K562 (cell line): ENCODE data around the gene TFAP2E. TPM values are rescaled to one million over a fixed set of nuclear protein-coding genes. Genes with fewer than 3 reads are reported as not detected.

Experiments
- C11orf30 ChIP-seq: fragments of 450-650 bp; IDR thresholded peaks from 2 replicates; pipeline ENCODE4 v1.6.1; 2016; ENCODE audit warnings: low read depth, mild to moderate bottlenecking
- CREM ChIP-seq: IDR thresholded peaks from 2 replicates; pipeline ENCODE4 v1.6.1; 2014; ENCODE audit warnings: antibody characterized with exemption, low read depth
- KHSRP ChIP-seq: fragments of 450-650 bp; IDR thresholded peaks from 2 replicates; pipeline ENCODE4 v1.6.1; 2017
- LEF1 ChIP-seq: fragments of 450-650 bp; IDR thresholded peaks from 2 replicates; pipeline ENCODE4 v1.6.1; 2016; ENCODE audit warnings: mild to moderate bottlenecking
- MTA2 ChIP-seq: fragments of 450-650 bp; IDR thresholded peaks from 2 replicates; pipeline ENCODE4 v1.6.1; 2016; ENCODE audit warnings: low read depth
- MTA3 ChIP-seq: fragments of 450-650 bp; formaldehyde crosslinking; IDR thresholded peaks from 2 replicates; pipeline ENCODE4 v1.6.1; 2017; ENCODE audit warnings: mild to moderate bottlenecking, borderline replicate concordance
- NR1H2 ChIP-seq: sonication (generic); formaldehyde crosslinking; IDR thresholded peaks from 2 replicates; pipeline ENCODE4 v1.4.0; 2020; ENCODE audit warnings: mild to moderate bottlenecking, missing genetic modification reagents
- PCBP1 ChIP-seq: fragments of 200-400 bp; formaldehyde crosslinking; IDR thresholded peaks from 2 replicates; pipeline ENCODE4 v1.6.1; 2018; ENCODE audit warnings: mild to moderate bottlenecking, low read depth, low read length; ENCODE audit not compliant: poor library complexity, severe bottlenecking
- PTBP1 ChIP-seq: fragments of 200-400 bp; formaldehyde crosslinking; IDR thresholded peaks from 2 replicates; pipeline ENCODE4 v1.6.1; 2017; ENCODE audit warnings: low read depth, low read length
- RHOXF2B ChIP-seq: fragments of 250-450 bp; sonication (Bioruptor Pico); conservative IDR thresholded peaks from 2 replicates; pipeline ENCODE4 v1.5.1; 2021
- SMARCA5 ChIP-seq: fragments of 450-650 bp; IDR thresholded peaks from 2 replicates; pipeline ENCODE4 v1.6.1; 2016
- TBP ChIP-seq: optimal IDR thresholded peaks from 2 replicates; pipeline ENCODE3; 2011; ENCODE audit warnings: low read depth, low read length, improper control_type of control experiment
- TOE1 ChIP-seq, 2 experiments: fragments of 450-650 bp in 1 of 2; sonication (generic) in 1 of 2; formaldehyde crosslinking in 1 of 2; IDR thresholded peaks; 2 replicates each; pipeline versions ENCODE4 v1.7.1 to v1.8.0; 2016 to 2022; ENCODE audit warnings: borderline replicate concordance in 2 of 2, mild to moderate bottlenecking in 2 of 2, antibody characterized with exemption in 1 of 2, inconsistent platforms in 1 of 2, low read depth in 1 of 2, missing genetic modification reagents in 1 of 2, moderate library complexity in 1 of 2
- ZNF449 ChIP-seq: fragments of 250-450 bp; sonication (Bioruptor Pico); IDR thresholded peaks from 2 replicates; pipeline ENCODE4 v1.8.0; 2022; ENCODE audit warnings: moderate library complexity, mild to moderate bottlenecking, inconsistent platforms
- ZNF512 ChIP-seq: IDR thresholded peaks from 2 replicates; pipeline ENCODE4 v1.6.1; 2016; ENCODE audit warnings: missing genetic modification characterization, missing compliant biosample characterization
- ZNF609 ChIP-seq: sonication (generic); formaldehyde crosslinking; IDR thresholded peaks from 2 replicates; pipeline ENCODE4 v1.8.1; 2023; ENCODE audit warnings: missing genetic modification reagents, mild to moderate bottlenecking, borderline replicate concordance
- polyA plus RNA-seq, 8 experiments: library from polyadenylated mRNA; depleted of rRNA in 4 of 8; stranded (reverse) in 5 of 8; unstranded in 3 of 8; fragments of >200 nt; fragmentation: Nextera tagmentation in 2 of 8; fragmentation: Illumina TruSeq in 1 of 8; extraction: Ambion mirVana in 2 of 8; extraction: Trizol in 1 of 8; gene quantifications; 2 replicates each; pipeline versions ENCODE4 v1.2.1 to v1.2.3, GENCODE V29; 2011 to 2014; ENCODE audit warnings: inconsistent platforms in 1 of 8, missing spikeins in 1 of 8
- total RNA-seq, 7 experiments: library from RNA; depleted of rRNA in 6 of 7; stranded (reverse); fragments of >200 nt in 6 of 7; fragmentation: Illumina TruSeq in 2 of 7; extraction: Trizol in 2 of 7; gene quantifications; 2 replicates each; pipeline versions ENCODE4 v1.2.1 to v1.2.3, GENCODE V29; 2011 to 2021; ENCODE audit warnings: low replicate concordance in 1 of 7

The TFAP2E gene
- total and polyA plus RNA-seq, 9 of the 15 experiments (the other 6 are each of a cell fraction or from before 2014, with no cell fraction given) = 0.03 to 0.11 (median 0.07) TPM; not detected in 4

DNA sequence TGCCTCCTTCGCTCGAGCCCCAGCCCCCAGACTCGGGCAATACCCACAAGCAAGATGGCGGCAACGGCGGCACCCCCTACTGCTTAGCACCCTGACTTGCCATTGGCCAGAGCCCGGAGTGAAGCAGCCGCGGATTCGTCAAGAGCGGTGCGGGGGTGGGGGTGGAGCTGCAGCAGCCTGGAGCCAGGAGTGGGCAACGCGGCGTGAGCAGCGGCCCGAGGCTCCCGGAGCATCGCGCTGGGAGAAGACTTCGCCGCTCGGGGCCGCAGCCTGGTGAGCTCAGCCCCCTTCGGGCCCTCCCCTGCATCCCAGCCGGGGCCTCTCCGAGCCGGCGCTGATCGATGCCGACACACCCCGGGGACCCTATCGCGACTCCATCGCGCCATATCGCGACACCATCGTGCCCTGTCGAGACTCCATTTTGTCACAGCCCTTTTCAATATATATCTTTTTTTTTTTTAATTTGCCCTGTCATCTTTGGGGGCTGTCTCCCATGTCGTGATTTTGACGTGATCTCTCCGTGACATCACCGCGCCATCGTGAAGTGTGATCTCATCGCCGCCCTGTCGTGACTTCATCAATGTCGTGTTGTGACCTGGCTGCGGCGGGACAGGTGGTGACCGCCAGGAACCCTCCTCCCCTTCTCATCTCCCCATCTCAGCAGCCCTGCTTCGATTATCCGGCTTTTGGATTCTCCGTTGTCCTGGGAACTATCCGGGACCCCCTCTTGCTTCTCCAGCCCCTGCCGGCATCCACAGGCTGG is 15.3 kb upstream of the TFAP2E start, which contains the start of gene NCDN (continued):
- TF ChIP-seq ZNF609 (peak; percentile 74; the same call in 1 of the 2 replicates), KHSRP (peak; percentile 47; the same call in 1 of the 2 replicates), TBP (peak; percentile 76), RHOXF2B (CRISPR knock-in tag) (0 out of 2 replicates have a peak, but pooled peaks have one; percentile 32), PCBP1 (peak; percentile 35), LEF1 (peak; percentile 54), TOE1 (IDR thresholded peaks at IDR 0.05; ENCODE audit: borderline replicate concordance) (peak; percentile 1), TOE1 (CRISPR knock-in tag; IDR thresholded peaks at IDR 0.05; ENCODE audit: borderline replicate concordance, low read depth) (no peak), SMARCA5 (peak; percentile 90), ZNF512 (tag) (no peak), MTA3 (0 out of 2 replicates have a peak, but pooled peaks have one; percentile 33), MTA2 (peak; percentile 54), C11orf30 (peak; percentile 91), PTBP1 (0 out of 2 replicates have a peak, but pooled peaks have one; percentile 17), CREM (peak; percentile 65), ZNF449 (CRISPR knock-in tag) (no peak), NR1H2 (CRISPR knock-in tag) (0 out of 2 replicates have a peak, but pooled peaks have one; percentile 29)
